Peyer's patch (tissue), 4 donors: Measurements from ENCODE around the gene HSDL1. TPM values are rescaled to one million over a fixed set of nuclear protein-coding genes. Genes with fewer than 3 reads are reported as not detected.

Experiments used
- DNase-seq, 3 donors: peaks; one replicate each; pipeline ENCODE4 v3.0.0-alpha.2; 2017 to 2019
- H3K27ac ChIP-seq, 4 donors: fragments of 200-600 bp; sonication (generic); one replicate each; pipeline ENCODE4 v1.5.1; 2016 to 2019
- H3K27me3 ChIP-seq, 2 donors: fragments of 200-600 bp; sonication (generic); one replicate each; pipeline ENCODE4 v1.5.1; 2019
- H3K36me3 ChIP-seq, 3 donors: fragments of 200-600 bp; sonication (generic); one replicate each; pipeline ENCODE4 v1.5.1; 2016 to 2019
- H3K4me1 ChIP-seq, 4 donors: fragments of 200-600 bp; sonication (generic); one replicate each; pipeline ENCODE4 v1.5.1; 2016 to 2019
- H3K4me3 ChIP-seq, 4 donors: fragments of 200-600 bp; sonication (generic); 1 replicate in 3 of 4; 2 replicates in 1 of 4; pipeline ENCODE4 v1.5.1; 2016 to 2019; ENCODE audit warnings: mild to moderate bottlenecking in 1 of 4
- H3K9me3 ChIP-seq, 4 donors: fragments of 200-600 bp; sonication (generic); one replicate each; pipeline ENCODE4 v1.5.1; 2016 to 2019; ENCODE audit warnings: mild to moderate bottlenecking in 1 of 4
- POLR2A ChIP-seq, 2 donors: fragments of 450-650 bp; IDR thresholded peaks; one replicate each; pipeline ENCODE4 v1.5.1; 2017; ENCODE audit warnings: antibody characterized with exemption in 2 of 2, mild to moderate bottlenecking in 2 of 2, moderate library complexity in 2 of 2
- total RNA-seq, 4 donors: library from RNA; depleted of rRNA; stranded (reverse); fragments of >200 nt; gene quantifications; one replicate each; pipeline ENCODE4 v1.1.0, GENCODE V29; 2016
- TF ChIP-seq, protein P1 (sequence below), 6 experiments: fragments of 450-650 bp in 4 of 6; fragments of 200-600 bp in 2 of 6; sonication (generic) in 1 of 6; IDR thresholded peaks; one replicate each; pipeline ENCODE4 v1.5.1; 2017 to 2019; ENCODE audit warnings: antibody characterized with exemption in 6 of 6, mild to moderate bottlenecking in 3 of 6, moderate library complexity in 1 of 6

Gene HSDL1
- total RNA-seq, 4 donors from 2014 or later, result 8.4 to 25.0 (median 10.8) TPM

DNA sequence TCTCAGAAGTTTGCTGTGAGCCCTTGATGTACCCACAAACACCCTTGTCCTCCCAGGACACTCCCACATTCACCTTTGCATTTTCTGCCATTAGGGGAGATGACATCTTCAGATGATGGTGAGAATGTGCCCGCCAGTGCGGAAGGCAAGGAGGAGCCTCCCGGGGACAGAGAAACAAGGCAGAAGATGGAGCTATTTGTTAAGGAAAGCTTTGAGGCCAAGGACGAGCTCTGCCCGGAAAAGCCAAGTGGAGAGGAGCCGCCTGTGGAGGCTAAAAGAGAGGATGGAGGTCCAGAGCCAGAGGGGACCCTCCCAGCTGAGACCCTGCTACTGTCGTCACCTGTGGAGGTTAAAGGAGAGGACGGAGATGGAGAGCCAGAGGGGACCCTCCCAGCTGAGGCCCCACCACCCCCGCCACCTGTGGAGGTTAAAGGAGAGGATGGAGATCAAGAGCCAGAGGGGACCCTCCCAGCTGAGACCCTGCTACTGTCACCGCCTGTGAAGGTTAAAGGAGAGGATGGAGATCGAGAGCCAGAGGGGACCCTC lies 24.9 kb upstream of the HSDL1 start:
- TF ChIP-seq, protein P1, sequence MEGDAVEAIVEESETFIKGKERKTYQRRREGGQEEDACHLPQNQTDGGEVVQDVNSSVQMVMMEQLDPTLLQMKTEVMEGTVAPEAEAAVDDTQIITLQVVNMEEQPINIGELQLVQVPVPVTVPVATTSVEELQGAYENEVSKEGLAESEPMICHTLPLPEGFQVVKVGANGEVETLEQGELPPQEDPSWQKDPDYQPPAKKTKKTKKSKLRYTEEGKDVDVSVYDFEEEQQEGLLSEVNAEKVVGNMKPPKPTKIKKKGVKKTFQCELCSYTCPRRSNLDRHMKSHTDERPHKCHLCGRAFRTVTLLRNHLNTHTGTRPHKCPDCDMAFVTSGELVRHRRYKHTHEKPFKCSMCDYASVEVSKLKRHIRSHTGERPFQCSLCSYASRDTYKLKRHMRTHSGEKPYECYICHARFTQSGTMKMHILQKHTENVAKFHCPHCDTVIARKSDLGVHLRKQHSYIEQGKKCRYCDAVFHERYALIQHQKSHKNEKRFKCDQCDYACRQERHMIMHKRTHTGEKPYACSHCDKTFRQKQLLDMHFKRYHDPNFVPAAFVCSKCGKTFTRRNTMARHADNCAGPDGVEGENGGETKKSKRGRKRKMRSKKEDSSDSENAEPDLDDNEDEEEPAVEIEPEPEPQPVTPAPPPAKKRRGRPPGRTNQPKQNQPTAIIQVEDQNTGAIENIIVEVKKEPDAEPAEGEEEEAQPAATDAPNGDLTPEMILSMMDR (IDR thresholded peaks at IDR 0.05), result no peak
- TF ChIP-seq POLR2A (IDR thresholded peaks at IDR 0.05), result no peak
- H3K4me3 ChIP-seq, result no peak overlapping the region
- H3K9me3 ChIP-seq, result no peaks in the 10 kb centered on the region
- no peaks in the 10 kb centered on the region for H3K4me1 ChIP-seq
- H3K27ac ChIP-seq, result no peak overlapping the region
- H3K27me3 ChIP-seq, result no peaks in the 10 kb centered on the region
- no peaks in the 10 kb centered on the region for H3K36me3 ChIP-seq
- no peak for DNase-seq

GRCh38 chr16:84166796-84167695 lies 22.1 kb upstream of the HSDL1 start:
- Histone ChIP-seq H3K4me3 (no peak overlapping the region), H3K27ac (no peak overlapping the region), H3K27me3 (no peaks in the 10 kb centered on the region), H3K9me3 (no peaks in the 10 kb centered on the region), H3K36me3 (no peaks in the 10 kb centered on the region), H3K4me1 (no peaks in the 10 kb centered on the region)
- TF ChIP-seq, protein P1 (IDR thresholded peaks at IDR 0.05), result no peak
- TF ChIP-seq POLR2A (IDR thresholded peaks at IDR 0.05), result no peak
- no peak for DNase-seq

GRCh38 chr16:84165746-84166145 lies 20.8 kb upstream of the HSDL1 start:
- no peak for TF ChIP-seq POLR2A (IDR thresholded peaks at IDR 0.05)
- TF ChIP-seq, protein P1 (IDR thresholded peaks at IDR 0.05), result no peak

GRCh38 chr16:84161801-84162200 lies 16.8 kb upstream of the HSDL1 start:
- H3K27ac ChIP-seq, result no peak overlapping the region
- no peak for DNase-seq
- H3K27me3 ChIP-seq, result no peaks in the 10 kb centered on the region

More at GRCh38 chr16:84165746-84166145, 20.8 kb upstream of the HSDL1 start:
- H3K4me3 ChIP-seq, result no peak overlapping the region
- no peaks in the 10 kb centered on the region for H3K4me1 ChIP-seq
- no peaks in the 10 kb centered on the region for H3K9me3 ChIP-seq
- H3K27me3 ChIP-seq, result no peaks in the 10 kb centered on the region
- DNase-seq, result no peak
- H3K27ac ChIP-seq, result no peak overlapping the region
- no peaks in the 10 kb centered on the region for H3K36me3 ChIP-seq

GRCh38 chr16:84161037-84161436 lies 16.1 kb upstream of the HSDL1 start:
- Histone ChIP-seq H3K4me1 (no peaks in the 10 kb centered on the region), H3K4me3 (no peak overlapping the region), H3K36me3 (no peaks in the 10 kb centered on the region), H3K27ac (no peak overlapping the region), H3K9me3 (no peaks in the 10 kb centered on the region), H3K27me3 (no peaks in the 10 kb centered on the region)
- TF ChIP-seq, protein P1 (IDR thresholded peaks at IDR 0.05), result no peak
- TF ChIP-seq POLR2A (IDR thresholded peaks at IDR 0.05), result no peak
- no peak for DNase-seq

More at GRCh38 chr16:84161801-84162200, 16.8 kb upstream of the HSDL1 start:
- H3K4me1 ChIP-seq, result no peaks in the 10 kb centered on the region
- H3K4me3 ChIP-seq, result no peak overlapping the region
- H3K36me3 ChIP-seq, result no peaks in the 10 kb centered on the region
- TF ChIP-seq, protein P1 (IDR thresholded peaks at IDR 0.05), result no peak
- TF ChIP-seq POLR2A (IDR thresholded peaks at IDR 0.05), result no peak
- H3K9me3 ChIP-seq, result no peaks in the 10 kb centered on the region
